ENCODE data around the gene DNAJC7. TPM values are rescaled to one million over a fixed set of nuclear protein-coding genes. Genes with fewer than 3 reads are reported as not detected.
"Not testable (repeated sequence)": the region's sequence is repeated elsewhere in the genome, so short reads cannot be mapped to it uniquely, and the experiment has no call there.

The DNAJC7 gene
- total RNA-seq, 1 donor from 2014 or later, result 85.9 TPM

DNA sequence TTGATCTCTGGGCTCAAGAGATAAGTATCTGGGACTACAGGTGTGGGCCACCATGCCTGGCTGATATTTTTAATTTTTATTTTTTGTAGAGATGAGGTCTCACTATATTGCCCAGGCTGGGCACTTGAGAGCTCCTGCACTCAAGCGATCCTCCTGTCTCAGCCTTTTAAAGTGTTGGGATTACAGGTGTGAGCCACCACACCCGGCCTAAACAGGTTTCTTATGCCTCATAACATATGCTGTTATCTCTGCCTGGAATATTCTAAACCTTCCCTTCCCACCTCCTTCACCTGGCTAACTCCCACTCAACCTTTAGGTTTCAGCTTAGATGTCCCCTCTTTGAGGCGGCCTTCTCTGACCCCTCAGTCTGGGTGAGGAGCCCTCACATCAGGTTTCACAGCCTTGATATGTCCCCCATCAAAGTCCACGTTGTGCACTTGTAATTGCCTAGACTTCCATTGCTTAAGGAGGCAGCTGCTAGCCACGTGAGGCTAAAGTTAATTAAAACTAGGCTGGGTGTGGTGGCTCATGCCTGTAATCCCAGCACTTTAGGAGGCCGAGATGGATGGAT is 59.3 kb downstream of the DNAJC7 start:
- no peak for DNase-seq (ENCODE audit: low read depth)

DNA sequence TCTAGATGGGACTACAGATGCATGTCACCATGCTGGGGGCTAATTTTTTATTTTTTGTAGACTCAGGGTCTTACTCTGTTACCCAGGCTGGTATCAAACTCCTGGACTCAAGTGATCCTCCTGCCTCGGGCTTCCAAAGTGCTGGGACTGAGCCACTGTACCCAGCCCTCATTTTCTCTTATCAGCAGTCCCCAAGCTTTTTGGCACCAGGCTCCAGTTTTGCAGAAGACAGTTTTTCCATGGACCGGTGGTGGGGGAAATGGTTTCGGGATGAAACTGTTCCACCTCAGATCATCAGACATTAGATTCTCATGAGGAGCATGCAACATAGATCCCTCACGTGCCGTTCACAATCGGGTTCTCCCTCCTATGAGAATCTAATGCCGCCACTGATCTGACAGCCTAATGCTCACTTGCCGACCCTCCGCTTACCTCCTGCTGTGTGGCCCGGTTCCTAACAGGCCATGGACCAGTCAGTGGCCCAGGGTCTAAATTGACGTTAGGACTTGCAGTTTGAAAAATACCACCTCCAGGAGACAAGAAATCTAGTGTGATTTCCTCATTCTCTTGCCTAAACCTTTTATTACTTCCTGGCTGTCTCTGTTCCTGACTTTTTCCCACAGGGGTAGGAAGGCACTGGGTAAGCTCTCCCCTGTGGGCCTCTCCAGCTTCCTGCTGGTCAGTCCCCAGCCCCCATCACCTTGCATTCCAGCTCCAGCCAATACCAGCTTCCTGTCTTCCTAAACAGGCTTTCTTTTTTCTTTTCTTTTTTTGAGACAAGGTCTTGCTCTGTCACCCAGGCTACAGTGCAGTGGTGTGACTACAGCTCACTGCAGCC is 60.0 kb downstream of the DNAJC7 start:
- DNase-seq (ENCODE audit: low read depth), result no peak

DNA sequence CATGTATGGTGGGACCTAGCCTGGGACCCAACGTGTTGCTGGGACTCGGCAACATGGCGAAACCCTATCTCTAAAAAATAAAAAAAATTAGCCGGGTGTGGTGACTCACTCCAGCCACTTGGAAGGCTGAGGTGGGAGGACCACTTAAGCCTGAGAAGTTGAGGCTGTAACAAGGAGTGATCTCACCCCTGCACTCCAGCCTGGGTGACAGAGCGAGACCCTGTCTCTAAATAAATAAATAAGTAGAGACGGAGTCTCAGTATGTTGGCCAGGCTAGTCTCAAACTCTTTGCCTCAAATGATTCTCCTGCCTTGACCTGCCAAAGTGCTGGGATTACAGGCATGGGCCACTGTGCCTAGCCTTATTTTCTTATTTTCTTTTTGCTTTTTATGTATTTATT is 60.7 kb downstream of the DNAJC7 start:
- DNase-seq (ENCODE audit: low read depth), result no peak

DNA sequence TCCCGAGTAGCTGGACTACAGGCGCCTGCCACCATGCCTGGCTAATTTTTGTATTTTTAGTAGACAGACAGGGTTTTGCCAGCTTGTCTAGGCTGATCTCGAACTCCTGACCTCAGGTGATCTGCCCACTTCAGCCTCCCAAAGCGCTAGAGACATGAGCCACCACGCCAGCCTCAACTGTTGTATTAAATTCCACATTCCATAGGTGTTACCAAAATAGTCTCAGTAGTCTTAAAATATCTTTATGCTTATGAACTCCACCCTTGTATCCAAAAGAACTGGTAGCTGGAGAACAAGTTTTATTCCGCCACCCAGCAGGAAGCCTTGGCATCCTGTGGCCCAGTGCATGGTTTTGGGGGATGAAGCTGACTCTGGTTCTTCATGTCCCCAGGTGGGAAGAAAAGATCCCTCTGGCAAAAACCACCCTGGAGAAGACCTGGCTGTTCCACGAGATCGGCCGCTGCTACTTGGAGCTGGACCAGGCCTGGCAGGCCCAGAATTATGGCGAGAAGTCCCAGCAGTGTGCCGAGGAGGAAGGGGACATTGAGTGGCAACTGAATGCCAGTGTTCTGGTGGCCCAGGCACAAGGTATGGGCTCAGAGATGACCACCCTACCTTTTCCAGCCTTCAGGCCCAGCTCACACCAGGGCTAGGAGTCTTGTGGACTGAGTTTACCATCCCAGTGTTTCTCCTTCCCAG is 68.3 kb downstream of the DNAJC7 start:
- no peak for DNase-seq (ENCODE audit: low read depth)

DNA sequence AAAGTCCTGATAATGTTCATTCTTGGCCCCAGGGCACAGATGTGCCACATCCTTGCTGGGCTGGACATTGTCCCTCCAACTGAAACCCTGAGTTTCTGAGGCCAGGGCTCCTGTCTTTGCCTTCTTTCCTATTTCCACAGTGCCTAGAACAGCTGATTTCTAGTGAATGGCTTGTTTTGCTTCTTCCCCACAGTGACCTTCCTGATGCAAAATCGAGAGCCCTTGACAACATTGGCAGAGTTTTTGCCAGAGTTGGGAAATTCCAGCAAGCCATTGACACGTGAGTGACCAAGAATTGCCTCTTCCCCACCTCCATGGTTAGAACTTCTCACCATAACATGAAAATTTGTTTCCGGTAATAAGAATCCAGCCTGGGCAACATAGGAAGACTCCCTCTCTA is 72.3 kb downstream of the DNAJC7 start:
- no peak for DNase-seq (ENCODE audit: low read depth)

DNA sequence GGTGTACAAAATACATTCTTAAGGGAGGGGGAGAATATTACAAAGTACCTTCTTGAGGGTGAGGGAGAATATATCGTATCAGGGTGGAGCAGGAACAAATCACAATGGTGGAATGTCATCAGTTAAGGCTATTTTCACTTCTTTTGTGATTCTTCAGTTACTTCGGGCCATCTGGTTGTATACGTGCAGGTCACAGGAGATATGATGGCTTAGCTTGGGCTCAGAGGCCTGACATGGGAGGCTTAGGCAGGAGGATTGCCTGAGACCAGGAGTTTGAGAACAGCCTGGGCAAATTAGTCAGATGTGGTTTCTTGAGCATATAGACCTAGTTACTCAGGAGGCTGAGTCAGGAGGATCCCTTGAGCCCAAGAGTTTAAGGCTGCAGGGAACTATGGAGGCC is 73.7 kb downstream of the DNAJC7 start:
- no peak for DNase-seq (ENCODE audit: low read depth)

DNA sequence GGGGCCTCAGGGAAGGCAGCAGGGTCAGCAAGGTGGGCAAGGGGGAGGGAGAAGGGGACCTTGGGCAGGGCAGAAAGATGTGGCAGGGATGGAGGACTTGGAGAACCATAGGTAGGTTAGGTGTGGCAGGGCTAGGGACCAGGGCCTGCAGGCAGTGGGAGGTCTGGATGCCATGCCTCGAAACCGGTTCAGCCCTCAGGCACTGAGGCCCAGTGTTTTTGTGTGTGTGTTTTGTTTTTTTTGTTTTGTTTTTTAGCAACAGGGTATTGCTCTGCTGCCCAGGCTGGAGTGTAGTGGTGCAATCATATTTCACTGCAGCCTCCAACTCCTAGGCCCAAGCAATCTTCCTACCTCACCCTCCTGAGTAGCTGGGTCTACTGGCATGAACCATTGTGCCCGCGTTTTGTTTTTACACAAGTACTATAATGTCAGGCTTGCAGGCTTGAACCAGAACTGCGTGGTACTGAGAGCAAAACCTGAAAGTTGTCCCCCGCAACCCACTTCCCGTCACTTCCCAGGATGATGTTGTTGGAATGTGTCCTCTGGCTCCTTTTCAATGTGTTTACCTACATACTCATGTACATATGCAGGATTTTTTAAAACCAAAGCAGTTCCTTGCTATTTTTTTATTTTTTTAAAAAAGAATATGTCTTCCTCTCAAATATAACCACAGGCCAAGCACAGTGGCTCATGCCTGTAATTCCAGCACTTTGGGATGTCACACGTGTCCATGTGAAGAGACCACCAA is 74.4 kb downstream of the DNAJC7 start:
- no peak for DNase-seq (ENCODE audit: low read depth)

DNA sequence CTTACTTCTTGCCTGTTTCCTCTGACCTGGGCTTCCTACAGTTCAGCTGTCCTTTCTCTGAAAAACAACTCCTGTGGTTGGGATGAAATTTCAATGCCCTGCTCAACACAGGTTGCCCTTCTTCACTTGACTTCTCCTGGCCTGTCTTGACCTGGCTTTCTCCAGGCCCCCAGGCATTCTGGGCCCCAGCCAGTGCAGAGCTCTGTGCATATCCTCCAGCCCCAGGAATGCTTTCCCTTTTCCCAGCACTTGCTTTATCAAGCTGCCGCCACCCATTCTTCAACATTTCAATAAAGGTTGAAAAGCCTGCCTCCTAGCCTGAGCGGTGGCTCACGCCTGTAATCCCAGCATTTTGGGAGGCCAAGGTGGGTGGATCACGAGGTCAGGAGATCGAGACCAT is 76.1 kb downstream of the DNAJC7 start:
- DNase-seq (ENCODE audit: low read depth), result no peak

DNA sequence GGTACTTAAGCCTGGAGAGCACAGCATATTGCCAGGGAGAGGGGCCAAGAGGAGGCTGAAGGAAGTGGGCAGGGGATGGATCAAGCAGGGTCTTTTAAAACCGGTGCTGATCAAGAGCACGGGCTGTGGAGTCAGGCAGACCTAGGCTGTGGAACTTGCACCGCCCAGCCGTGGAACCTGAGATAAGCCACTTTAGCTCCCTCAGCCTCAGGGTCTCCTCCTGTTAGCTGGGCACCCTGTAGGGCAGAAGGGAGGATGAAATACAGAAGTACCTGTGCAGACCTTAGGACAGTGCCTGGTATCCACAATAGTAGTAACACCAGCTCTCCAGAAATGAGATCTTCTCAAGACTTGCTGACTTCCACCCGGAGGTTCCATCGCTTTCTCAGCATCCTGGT is 77.5 kb downstream of the DNAJC7 start:
- DNase-seq (ENCODE audit: low read depth), result no peak

DNA sequence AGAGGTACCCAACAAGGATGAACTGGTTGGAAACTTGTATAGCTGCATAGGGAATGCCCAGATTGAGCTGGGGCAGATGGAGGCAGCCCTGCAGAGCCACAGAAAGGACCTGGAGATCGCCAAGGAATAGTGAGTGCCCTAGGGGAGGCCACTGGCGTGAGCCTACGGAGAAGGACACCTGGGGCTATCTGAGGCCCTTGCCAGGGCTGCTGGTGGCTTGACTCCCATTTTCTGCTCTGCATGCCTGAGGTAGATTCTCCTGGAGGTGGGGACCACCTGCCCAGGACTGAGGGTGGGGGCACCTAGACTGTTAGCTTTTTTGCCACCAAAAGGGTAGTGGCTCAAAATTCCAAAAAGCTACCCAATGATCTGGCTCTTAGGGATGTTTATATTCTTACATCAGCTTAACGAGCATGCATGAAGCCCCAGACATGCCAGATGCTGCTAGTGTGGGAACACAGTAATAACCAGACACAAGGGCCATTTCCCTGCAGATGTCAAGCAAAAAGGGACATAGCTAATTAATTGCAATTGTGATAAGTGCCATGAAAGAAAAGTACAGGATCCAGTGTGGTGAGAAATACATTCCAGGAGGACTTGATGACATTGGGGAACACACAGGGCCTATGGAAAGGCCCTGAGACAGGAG is 78.1 kb downstream of the DNAJC7 start:
- no peak for DNase-seq (ENCODE audit: low read depth)

DNA sequence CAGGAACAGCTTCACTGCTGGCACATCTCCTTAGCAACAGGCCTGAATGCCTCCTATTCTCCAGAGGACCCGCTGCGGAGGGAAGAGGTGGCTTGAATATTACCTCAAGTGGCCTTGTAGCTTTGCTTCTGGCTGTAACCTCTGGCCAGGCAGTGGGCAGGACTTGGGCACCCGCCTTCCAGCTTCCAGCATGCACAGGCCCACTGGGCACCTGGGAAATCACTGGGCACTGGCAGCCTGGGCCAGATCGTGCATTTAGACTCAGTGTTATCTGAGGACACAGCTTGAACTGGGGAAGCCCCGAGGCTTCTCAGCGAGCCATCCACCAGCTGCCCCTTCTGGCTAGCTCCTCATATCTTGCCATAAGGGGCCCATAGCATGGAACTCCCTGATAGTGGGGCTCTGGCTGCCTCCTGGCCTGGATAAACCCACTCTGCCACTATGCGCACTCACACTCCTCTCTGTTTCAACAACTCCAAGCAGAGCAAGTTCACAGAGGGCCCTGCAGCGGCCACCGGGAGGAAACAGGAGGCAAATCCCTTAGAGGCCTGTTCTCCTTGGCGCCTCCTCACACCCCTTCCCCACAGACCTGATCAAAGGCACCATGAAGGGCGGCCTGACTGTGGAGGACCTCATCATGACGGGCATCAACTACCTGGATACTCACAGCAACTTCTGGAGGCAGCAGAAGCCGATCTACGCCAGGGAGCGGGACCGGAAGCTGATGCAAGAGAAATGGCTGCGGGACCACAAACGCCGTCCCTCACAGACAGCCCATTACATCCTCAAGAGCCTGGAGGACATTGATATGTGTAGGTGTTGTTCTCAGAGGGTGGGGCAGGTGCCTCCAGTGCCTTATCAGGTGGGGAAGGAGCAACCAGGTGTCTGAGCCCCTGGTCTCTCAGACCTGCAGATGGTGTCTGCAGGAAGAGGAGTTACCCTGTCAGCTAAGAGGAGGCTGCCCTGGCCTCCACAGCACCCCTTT is 79.0 kb downstream of the DNAJC7 start:
- no peak for DNase-seq (ENCODE audit: low read depth)

DNA sequence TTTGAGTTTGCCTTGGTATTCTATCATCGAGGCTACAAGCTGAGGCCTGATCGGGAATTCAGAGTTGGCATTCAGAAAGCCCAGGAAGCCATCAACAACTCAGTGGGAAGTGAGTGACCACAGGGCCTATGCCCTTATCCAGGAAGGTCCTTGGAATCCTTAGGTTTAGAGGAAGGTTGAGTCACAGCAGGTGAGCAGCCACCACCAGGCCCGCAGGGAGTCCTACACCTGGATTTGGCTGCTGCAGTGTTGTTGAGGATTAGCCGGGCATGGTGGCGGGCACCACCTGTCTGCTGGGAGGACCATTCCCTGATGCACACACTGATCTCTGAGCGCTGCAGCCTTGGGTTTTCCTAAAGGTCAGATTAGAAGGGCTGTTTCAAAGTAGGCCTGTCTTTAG is 81.6 kb downstream of the DNAJC7 start:
- DNase-seq (ENCODE audit: low read depth), result no peak

DNA sequence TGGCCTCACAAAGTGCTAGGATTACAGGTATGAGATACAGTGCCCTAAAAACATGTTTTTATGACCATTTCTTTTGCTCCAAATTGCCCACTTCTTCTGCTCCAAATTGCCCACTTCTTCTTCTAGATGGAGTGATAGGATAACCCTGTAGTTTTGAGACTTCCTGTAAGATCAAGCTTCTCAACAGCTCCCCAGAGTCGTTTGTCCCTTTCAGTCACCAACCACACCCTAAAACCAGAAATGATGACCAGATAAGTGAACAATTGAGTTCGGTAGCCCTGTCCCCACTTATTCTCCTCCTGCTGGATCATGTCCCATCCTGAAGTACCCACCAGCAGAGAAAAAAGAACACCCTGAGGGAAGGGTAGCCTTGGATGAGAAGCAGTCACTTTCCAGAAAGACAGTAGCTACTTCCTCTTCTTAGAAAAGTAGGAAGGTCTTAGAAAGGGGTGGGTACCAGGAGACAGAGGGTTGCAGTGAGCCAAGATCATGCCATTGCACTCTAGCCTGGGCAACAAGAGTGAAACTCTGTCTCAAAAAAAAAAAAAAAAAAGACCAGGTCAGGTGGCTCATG is 84.3 kb downstream of the DNAJC7 start:
- no peak for DNase-seq (ENCODE audit: low read depth)

DNA sequence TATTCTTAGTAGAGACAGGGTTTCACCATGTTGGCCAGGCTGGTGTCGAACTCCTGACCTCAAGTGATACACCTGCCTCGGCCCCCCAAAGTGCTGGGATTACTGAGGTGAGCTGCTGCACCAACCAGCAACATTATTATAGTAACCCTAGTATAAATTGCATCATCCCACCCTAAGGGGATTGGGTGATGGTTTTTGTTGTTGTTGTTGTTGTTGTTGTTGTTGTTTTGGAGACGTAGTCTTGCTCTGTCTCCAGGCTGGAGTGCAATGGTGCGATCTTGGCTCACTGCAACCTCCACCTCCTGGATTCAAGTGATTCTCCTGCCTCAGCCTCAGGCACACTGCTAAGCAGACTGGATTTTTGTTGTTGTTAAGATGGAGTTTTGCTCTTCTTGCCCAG is 85.5 kb downstream of the DNAJC7 start:
- DNase-seq (ENCODE audit: low read depth), result not testable (repeated sequence)

DNA sequence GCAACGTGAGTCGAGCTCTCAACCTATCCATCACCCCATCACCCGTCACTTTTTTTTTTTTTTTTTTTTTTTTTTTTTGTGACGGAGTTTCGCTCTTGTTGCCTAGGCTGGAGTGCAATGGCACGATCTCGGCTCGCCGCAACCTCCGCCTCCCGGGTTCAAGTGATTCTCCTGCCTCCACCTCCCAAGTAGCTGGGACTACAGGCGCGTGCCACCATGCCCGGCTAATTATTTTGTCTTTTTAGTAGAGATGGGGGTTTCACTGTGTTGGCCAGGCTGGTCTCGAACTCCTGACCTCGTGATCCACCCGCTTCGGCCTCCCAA is 86.4 kb downstream of the DNAJC7 start:
- not testable (repeated sequence) for DNase-seq (ENCODE audit: low read depth)

DNA sequence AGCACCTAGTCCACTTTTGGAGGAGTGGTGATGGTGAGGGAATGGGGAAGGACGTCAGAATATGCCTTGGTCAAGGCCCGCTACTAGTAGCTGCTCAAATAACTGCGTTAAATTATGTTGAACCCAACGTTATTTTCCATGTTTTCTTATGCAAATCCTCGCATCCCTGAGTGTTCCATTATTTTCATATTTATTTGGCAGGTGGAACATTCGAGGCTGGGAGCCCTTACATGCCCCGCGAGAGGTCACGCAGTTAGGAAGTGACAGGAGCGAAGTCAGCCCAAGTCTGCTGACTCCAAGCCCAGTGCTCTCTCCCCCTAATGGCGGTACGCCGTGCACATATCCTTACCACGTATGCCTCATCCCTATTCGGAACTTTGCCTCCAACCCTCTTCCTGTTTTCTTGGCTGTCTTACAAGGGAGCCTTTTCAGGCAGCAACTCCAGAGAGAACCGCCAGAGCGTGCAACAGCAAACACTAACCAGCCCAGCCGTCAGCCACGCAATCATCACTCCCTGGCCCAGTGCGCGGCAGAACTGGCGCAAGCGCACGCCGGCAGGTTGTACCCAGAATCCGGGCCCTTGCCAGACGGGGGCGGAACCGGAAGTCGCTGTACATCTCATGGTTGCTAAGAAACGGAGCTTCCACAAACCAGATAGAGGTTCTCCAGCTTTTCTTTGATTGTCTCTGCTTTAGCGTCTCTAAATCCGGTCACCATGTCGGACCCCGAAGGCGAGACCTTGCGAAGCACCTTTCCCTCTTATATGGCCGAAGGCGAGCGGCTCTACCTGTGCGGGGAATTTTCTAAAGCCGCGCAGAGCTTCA is 87.0 kb downstream of the DNAJC7 start, which contains the start of gene ODAD4:
Gene ODAD4, plus strand, starts transcription at position 609 of the 824 bp plus-strand sequence. Its CDS starts 107 bp downstream, at position 716.
- DNase-seq (ENCODE audit: low read depth), result peak; percentile 96

DNA sequence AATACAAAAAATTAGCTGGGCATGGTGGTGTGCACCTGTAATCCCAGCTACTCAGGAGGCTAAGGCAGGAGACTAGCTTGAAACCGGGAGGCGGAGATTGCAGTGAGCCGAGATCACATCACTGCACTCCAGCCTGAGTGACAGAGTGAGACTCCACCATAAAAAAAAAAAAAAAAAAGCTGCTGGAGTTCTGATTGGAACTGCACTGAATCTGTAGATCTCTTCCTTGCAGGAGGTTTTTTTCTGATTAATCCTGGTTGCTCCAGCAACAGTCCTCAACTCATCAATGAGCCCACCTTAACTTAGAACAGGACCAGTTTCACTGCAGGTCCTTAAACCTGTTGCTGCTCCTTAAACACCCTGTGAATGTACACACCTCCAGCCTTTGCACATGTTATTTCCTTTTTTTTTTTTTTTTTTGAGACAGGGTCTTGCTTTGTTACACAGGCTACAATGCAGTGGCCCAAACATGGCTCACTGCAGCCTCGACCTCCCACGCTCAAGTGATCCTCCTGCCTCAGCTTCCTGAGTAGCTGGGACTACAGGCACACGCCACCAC is 88.5 kb downstream of the DNAJC7 start:
- DNase-seq (ENCODE audit: low read depth), result no peak

All from myocyte (in vitro differentiated cells).